ENCODE measurements around the gene GDPD3.
A peak's percentile ranks its signal among the peaks of the same experiment; 100 is the strongest.
"Not testable (repeated sequence)": the region's sequence is repeated elsewhere in the genome, so short reads cannot be mapped to it uniquely, and the experiment has no call there.

GDPD3 gene

GRCh38 chr16:30122604-30123160 lies 9.3 kb upstream of the GDPD3 start:
- ATAC-seq, result peak; percentile 15 to 30

GRCh38 chr16:30121741-30122571 lies 8.6 kb upstream of the GDPD3 start:
- ATAC-seq, result no peak

- no peak for ATAC-seq
Observed at GRCh38 chr16:30120340-30121105, 7.2 kb upstream of the GDPD3 start.

- ATAC-seq, result no peak
Observed at GRCh38 chr16:30119428-30119827, 6.1 kb upstream of the GDPD3 start.

GRCh38 chr16:30117768-30118167 lies 4.4 kb upstream of the GDPD3 start:
- no peak for ATAC-seq

- ATAC-seq, result no peak
Observed at GRCh38 chr16:30116291-30117207, 3.2 kb upstream of the GDPD3 start.

- ATAC-seq, result peak; percentile 42 to 55
Observed at GRCh38 chr16:30115238-30115637, 1.9 kb upstream of the GDPD3 start.

- not testable (repeated sequence) for ATAC-seq
Observed at GRCh38 chr16:30114833-30115232, 1.5 kb upstream of the GDPD3 start.

- no peak for ATAC-seq
Observed at GRCh38 chr16:30114411-30114810, 1.1 kb upstream of the GDPD3 start.

GRCh38 chr16:30113711-30114333 lies 485 bp upstream of the GDPD3 start:
- ATAC-seq, result no peak

GRCh38 chr16:30112197-30113030 lies 923 bp downstream of the GDPD3 start:
- ATAC-seq, result peak; percentile 52 to 58

GRCh38 chr16:30110661-30111060 lies 2.7 kb downstream of the GDPD3 start:
- ATAC-seq, result no peak

GRCh38 chr16:30108059-30108850 lies 5.1 kb downstream of the GDPD3 start:
- ATAC-seq, result no peak

GRCh38 chr16:30104492-30104891 lies 8.8 kb downstream of the GDPD3 start:
- no peak for ATAC-seq

GRCh38 chr16:30104090-30104489 lies 9.2 kb downstream of the GDPD3 start:
- no peak for ATAC-seq

GRCh38 chr16:30096862-30097563 lies 16.3 kb downstream of the GDPD3 start:
- ATAC-seq, result no peak

GRCh38 chr16:30096105-30096861 lies 17.1 kb downstream of the GDPD3 start, which contains the start of gene YPEL3:
Gene YPEL3 (minus strand): TSS chr16:30096213. CDS start chr16:30095482, 731 bp downstream.
- ATAC-seq, result peak; percentile 47 to 60

Measured in activated CD4-positive, CD25-positive, alpha-beta regulatory T cell treated with anti-CD3 and anti-CD28 coated beads, Interleukin-2, amount 50 U/mL, for 24 hours (primary cell).